ENCODE results near the gene TPSAB1. TPM values are rescaled to one million over a fixed set of nuclear protein-coding genes. Genes with fewer than 3 reads are reported as not detected.
"Not testable (repeated sequence)": the region's sequence is repeated elsewhere in the genome, so short reads cannot be mapped to it uniquely, and the experiment has no call there.

Gene TPSAB1
- total RNA-seq, 2 experiments from 2014 or later = not detected

GRCh38 chr16:1230471-1231212, 9.9 kb upstream of the TPSAB1 start:
- H3K4me2 ChIP-seq (ENCODE audit: low read length); H3K79me2 ChIP-seq (ENCODE audit: insufficient read depth, low read depth, low read length); H3K4me1 ChIP-seq (ENCODE audit: insufficient read depth, low read length, poor library complexity, severe bottlenecking); BruUV-seq (replicated peaks); H2AFZ ChIP-seq (ENCODE audit: low read length); H3K27ac ChIP-seq (ENCODE audit: low read depth, low read length, poor library complexity, severe bottlenecking); H3K36me3 ChIP-seq (ENCODE audit: insufficient read depth, low read length); DNase-seq (ENCODE audit: low spot score); H3K9me3 ChIP-seq (ENCODE audit: low read length); H3K9me2 ChIP-seq (ENCODE audit: insufficient read depth, low read length); intact Hi-C loops (cut with micrococcal nuclease; ENCODE audit: unreplicated experiment); CTCF ChIA-PET (ENCODE audit: unreplicated experiment); H4K20me1 ChIP-seq (ENCODE audit: insufficient read depth, low read length); H3K4me3 ChIP-seq (ENCODE audit: low read depth, low read length, poor library complexity, severe bottlenecking): not testable (repeated sequence)
- POLR2A ChIA-PET = interaction anchor here (0.7 kb wide), 1 partner anchor 374 kb away, joined by 5 read pairs; no protein-coding TSS in a partner anchor

- H3K4me3 ChIP-seq (ENCODE audit: low read depth, low read length, poor library complexity, severe bottlenecking); H2AFZ ChIP-seq (ENCODE audit: low read length); H3K9me3 ChIP-seq (ENCODE audit: low read length); CTCF ChIA-PET (ENCODE audit: unreplicated experiment); DNase-seq (ENCODE audit: low spot score); H3K36me3 ChIP-seq (ENCODE audit: insufficient read depth, low read length); H3K4me1 ChIP-seq (ENCODE audit: insufficient read depth, low read length, poor library complexity, severe bottlenecking); intact Hi-C loops (cut with micrococcal nuclease; ENCODE audit: unreplicated experiment); BruUV-seq (replicated peaks); H3K79me2 ChIP-seq (ENCODE audit: insufficient read depth, low read depth, low read length); H4K20me1 ChIP-seq (ENCODE audit: insufficient read depth, low read length); H3K27ac ChIP-seq (ENCODE audit: low read depth, low read length, poor library complexity, severe bottlenecking); H3K4me2 ChIP-seq (ENCODE audit: low read length); H3K9me2 ChIP-seq (ENCODE audit: insufficient read depth, low read length): not testable (repeated sequence)
- POLR2A ChIA-PET = interaction anchor here (0.7 kb wide), 1 partner anchor 375 kb away, joined by 5 read pairs; no protein-coding TSS in a partner anchor
These were observed 9.2 kb upstream of the TPSAB1 start for GRCh38 chr16:1231301-1231700.

GRCh38 chr16:1232049-1232748, 8.3 kb upstream of the TPSAB1 start:
- POLR2A ChIA-PET; CTCF ChIA-PET (ENCODE audit: unreplicated experiment); H2AFZ ChIP-seq (ENCODE audit: low read length); H3K79me2 ChIP-seq (ENCODE audit: insufficient read depth, low read depth, low read length); H3K4me3 ChIP-seq (ENCODE audit: low read depth, low read length, poor library complexity, severe bottlenecking); H3K9me2 ChIP-seq (ENCODE audit: insufficient read depth, low read length); H3K4me2 ChIP-seq (ENCODE audit: low read length); intact Hi-C loops (cut with micrococcal nuclease; ENCODE audit: unreplicated experiment); DNase-seq (ENCODE audit: low spot score); H3K36me3 ChIP-seq (ENCODE audit: insufficient read depth, low read length); H3K9me3 ChIP-seq (ENCODE audit: low read length); H3K4me1 ChIP-seq (ENCODE audit: insufficient read depth, low read length, poor library complexity, severe bottlenecking); H3K27ac ChIP-seq (ENCODE audit: low read depth, low read length, poor library complexity, severe bottlenecking); H4K20me1 ChIP-seq (ENCODE audit: insufficient read depth, low read length); BruUV-seq (replicated peaks): not testable (repeated sequence)

- H3K4me3 ChIP-seq (ENCODE audit: low read depth, low read length, poor library complexity, severe bottlenecking); BruUV-seq (replicated peaks); H3K4me2 ChIP-seq (ENCODE audit: low read length); H3K9me3 ChIP-seq (ENCODE audit: low read length); H4K20me1 ChIP-seq (ENCODE audit: insufficient read depth, low read length); POLR2A ChIA-PET; H3K27ac ChIP-seq (ENCODE audit: low read depth, low read length, poor library complexity, severe bottlenecking); DNase-seq (ENCODE audit: low spot score); H3K9me2 ChIP-seq (ENCODE audit: insufficient read depth, low read length); H3K79me2 ChIP-seq (ENCODE audit: insufficient read depth, low read depth, low read length); intact Hi-C loops (cut with micrococcal nuclease; ENCODE audit: unreplicated experiment); H3K36me3 ChIP-seq (ENCODE audit: insufficient read depth, low read length); H3K4me1 ChIP-seq (ENCODE audit: insufficient read depth, low read length, poor library complexity, severe bottlenecking); CTCF ChIA-PET (ENCODE audit: unreplicated experiment); H2AFZ ChIP-seq (ENCODE audit: low read length): not testable (repeated sequence)
These were observed 3.8 kb upstream of the TPSAB1 start for GRCh38 chr16:1236659-1237058.

Data from OCI-LY7 (cell line).